Femur (tissue), 1 donor: ENCODE measurements around the gene TXNL1.

ENCODE experiments used
- DNase-seq: peaks from one replicate; pipeline ENCODE4 v3.0.0-alpha.2; 2017

Gene TXNL1

GRCh38 chr18:56565551-56566345 lies 72.6 kb downstream of the TXNL1 start:
- DNase-seq, result peak; percentile 62

- no peak for DNase-seq
Observed at GRCh38 chr18:56565046-56565445, 73.3 kb downstream of the TXNL1 start.

- DNase-seq, result peak; percentile 46
Observed at GRCh38 chr18:56563568-56563967, 74.8 kb downstream of the TXNL1 start.

DNA sequence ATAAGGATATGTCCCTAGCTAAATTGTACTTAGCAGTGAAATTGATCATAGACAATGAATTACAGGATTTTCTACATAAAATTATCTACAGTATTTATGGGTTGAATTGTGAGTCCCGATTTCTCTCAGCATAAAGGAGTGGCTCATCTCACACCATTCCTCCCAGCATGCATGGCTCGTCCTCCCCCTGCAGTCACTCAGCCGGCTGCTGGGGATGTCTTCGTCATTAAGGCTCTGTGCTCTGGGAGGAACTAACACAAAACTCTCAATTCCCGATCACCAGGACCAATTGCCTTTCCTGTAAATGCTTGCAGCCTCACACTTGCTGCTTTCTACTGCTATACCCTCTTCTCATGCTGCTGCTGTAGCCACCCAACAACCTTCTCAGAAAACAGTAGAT lies 75.9 kb downstream of the TXNL1 start:
- no peak for DNase-seq

- DNase-seq, result no peak
Observed at GRCh38 chr18:56560992-56561391, 77.4 kb downstream of the TXNL1 start.

DNA sequence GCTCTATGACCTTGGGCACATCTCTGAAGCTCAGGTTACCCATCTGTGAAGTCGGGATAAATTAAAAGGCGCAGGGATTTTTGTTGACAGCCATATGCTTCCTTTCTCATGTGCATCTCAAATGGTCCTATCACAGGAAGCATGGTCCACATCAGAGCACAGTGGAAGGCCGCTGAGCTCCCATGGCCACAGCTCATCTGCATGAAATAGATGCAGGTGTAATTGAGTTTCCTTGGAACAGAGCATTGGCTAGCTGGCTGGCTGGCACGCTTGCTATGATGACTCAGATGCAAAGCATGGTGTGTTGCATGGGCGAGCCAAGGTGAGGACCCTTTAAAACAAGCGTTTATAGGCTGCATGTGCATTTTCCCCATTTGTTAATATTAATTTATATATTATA lies 79.3 kb downstream of the TXNL1 start:
- DNase-seq, result no peak

GRCh38 chr18:56556907-56557306 lies 81.5 kb downstream of the TXNL1 start:
- DNase-seq, result no peak

DNA sequence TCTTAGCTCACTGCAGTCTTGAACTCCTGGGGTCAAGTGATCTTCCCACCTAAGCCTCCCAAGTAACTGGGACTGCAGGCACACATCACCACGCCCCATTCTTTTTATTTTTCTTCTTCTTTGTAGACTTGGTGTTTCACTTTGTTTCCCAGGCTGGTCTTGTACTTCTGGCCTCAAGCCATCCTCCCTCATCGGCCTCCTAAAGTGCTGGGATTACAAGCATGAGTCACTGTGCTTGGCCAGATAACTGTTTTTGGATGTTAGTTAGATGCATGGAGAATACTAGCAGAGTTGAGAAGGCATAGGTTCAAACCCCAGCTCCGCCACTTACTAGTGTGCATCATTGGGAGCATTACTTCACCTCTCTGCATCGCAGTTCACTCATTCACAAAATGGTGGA lies 88.3 kb downstream of the TXNL1 start:
- DNase-seq, result no peak
